Gastrocnemius medialis (tissue), 4 donors: ENCODE results near the gene LRFN4. TPM values are rescaled to one million over a fixed set of nuclear protein-coding genes. Genes with fewer than 3 reads are reported as not detected.

Source experiments
- ATAC-seq, 2 donors: fragments of 150-250 bp; one replicate each; pipeline ENCODE4 v1.9.1; 2016
- DNase-seq, 2 donors: peaks; one replicate each; pipeline ENCODE4 v3.0.0-alpha.2; 2019
- H3K27ac ChIP-seq, 4 donors: fragments of 200-600 bp; sonication (generic); 1 replicate in 1 of 4; 2 replicates in 3 of 4; pipeline ENCODE4 v1.5.1; 2016 to 2018; ENCODE audit warnings: mild to moderate bottlenecking in 2 of 4, moderate library complexity in 1 of 4
- H3K27me3 ChIP-seq, 3 donors: fragments of 200-600 bp; sonication (generic) in 2 of 3; 1 replicate in 1 of 3; 2 replicates in 2 of 3; pipeline versions ENCODE4 v1.5.1 to v1.6.0; 2016 to 2019; ENCODE audit warnings: mild to moderate bottlenecking in 1 of 3, moderate library complexity in 1 of 3
- H3K36me3 ChIP-seq, 2 donors: fragments of 200-600 bp; sonication (generic) in 1 of 2; one replicate each; pipeline ENCODE4 v1.5.1; 2017 to 2018
- H3K4me1 ChIP-seq, 2 donors: fragments of 200-600 bp; sonication (generic) in 1 of 2; one replicate each; pipeline ENCODE4 v1.5.1; 2016 to 2017; ENCODE audit warnings: mild to moderate bottlenecking in 2 of 2
- H3K4me3 ChIP-seq, 4 donors: fragments of 200-600 bp; sonication (generic) in 3 of 4; 1 replicate in 1 of 4; 2 replicates in 3 of 4; pipeline ENCODE4 v1.5.1; 2016 to 2019; ENCODE audit warnings: mild to moderate bottlenecking in 2 of 4
- H3K9me3 ChIP-seq, 3 donors: fragments of 200-600 bp; sonication (generic) in 2 of 3; 1 replicate in 1 of 3; 2 replicates in 2 of 3; pipeline ENCODE4 v1.5.1; 2016 to 2019
- CTCF ChIP-seq, 5 experiments: fragments of 450-650 bp in 3 of 5; fragments of 200-600 bp in 2 of 5; sonication (generic) in 2 of 5; IDR thresholded peaks in 4 of 5; conservative IDR thresholded peaks in 1 of 5; 1 replicate in 4 of 5; 2 replicates in 1 of 5; pipeline ENCODE4 v1.5.1; 2016 to 2019; ENCODE audit warnings: antibody characterized with exemption in 5 of 5, mild to moderate bottlenecking in 3 of 5, moderate library complexity in 3 of 5
- POLR2A ChIP-seq, 2 donors: fragments of 450-650 bp; IDR thresholded peaks; one replicate each; pipeline ENCODE4 v1.6.1; 2017; ENCODE audit warnings: antibody characterized with exemption in 2 of 2, mild to moderate bottlenecking in 2 of 2, moderate library complexity in 2 of 2
- in situ Hi-C, 4 donors: fragments of 200-750 bp; cut with MboI; loops; one replicate each; pipeline versions ENCODE4 v1.15.0 to v1.8.0; 2017; ENCODE audit warnings: low sequenced_read_pairs in 4 of 4
- intact Hi-C: fragments of 100-400 bp; cut with DNase I; formaldehyde crosslinking; loops from one replicate; pipeline ENCODE4 v1.15.1; 2023; ENCODE audit warnings: low total_unique reads
- total RNA-seq, 4 donors: library from RNA; depleted of rRNA; stranded (reverse); fragments of >200 nt; gene quantifications; one replicate each; pipeline versions ENCODE4 v1.1.0 to v1.2.3, GENCODE V29; 2016

LRFN4 gene
- total RNA-seq, 4 donors from 2014 or later: 8.6 to 12.1 (median 10.1) TPM

- Histone ChIP-seq H3K4me3 (no peak overlapping the region), H3K27ac (peak overlapping the region in 2 of 4 donors; percentile 15 to 51), H3K9me3 (no peaks in the 10 kb centered on the region), H3K4me1 (peaks cover 0 to 58% of the 10 kb centered on the region in 2 donors), H3K36me3 (no peaks in the 10 kb centered on the region), H3K27me3 (no peaks in the 10 kb centered on the region)
- DNase-seq (no peak), ATAC-seq (no peak)
- TF ChIP-seq POLR2A (IDR thresholded peaks at IDR 0.05) (no peak), CTCF (IDR thresholded peaks at IDR 0.05 in 4 of 5, conservative IDR thresholded peaks at IDR 0.05 in 1 of 5) (no peak)
- intact Hi-C loops (no loop called here), in situ Hi-C loops (no loop called here)
These were observed 31.4 kb downstream of the LRFN4 start for GRCh38 chr11:66888282-66888681.

- intact Hi-C loops: loop anchor here (5.0 kb wide), 1 partner anchor 67 kb away; the partner anchor contains the start of gene PC
- in situ Hi-C loops: no loop called here
- DNase-seq: no peak
- no peaks in the 10 kb centered on the region for H3K27me3 ChIP-seq
- no peak for TF ChIP-seq POLR2A (IDR thresholded peaks at IDR 0.05)
- no peak for TF ChIP-seq CTCF (IDR thresholded peaks at IDR 0.05 in 4 of 5, conservative IDR thresholded peaks at IDR 0.05 in 1 of 5)
- H3K4me1 ChIP-seq: peaks cover 0 to 54% of the 10 kb centered on the region in 2 donors
- H3K36me3 ChIP-seq: no peaks in the 10 kb centered on the region
- peak; percentile 5 to 38 for ATAC-seq
- H3K9me3 ChIP-seq: no peaks in the 10 kb centered on the region
- H3K27ac ChIP-seq: peak overlapping the region; percentile 22 to 95 (median 80)
- H3K4me3 ChIP-seq: no peak overlapping the region
These were observed 33.1 kb downstream of the LRFN4 start for GRCh38 chr11:66889960-66890359.

GRCh38 chr11:66891851-66892660 is 35.2 kb downstream of the LRFN4 start:
- Histone ChIP-seq H3K4me3 (no peak overlapping the region), H3K9me3 (no peaks in the 10 kb centered on the region), H3K36me3 (no peaks in the 10 kb centered on the region), H3K4me1 (peaks cover 0 to 47% of the 10 kb centered on the region in 2 donors), H3K27ac (peak overlapping the region; percentile 64 to 95 (median 80)), H3K27me3 (no peaks in the 10 kb centered on the region)
- TF ChIP-seq CTCF (IDR thresholded peaks at IDR 0.05 in 4 of 5, conservative IDR thresholded peaks at IDR 0.05 in 1 of 5): no peak
- TF ChIP-seq POLR2A (IDR thresholded peaks at IDR 0.05): peak in 1 of 2 donors; percentile 25
- in situ Hi-C loops: no loop called here
- ATAC-seq (peak; percentile 95 to 99), DNase-seq (peak; percentile 92 to 95)
- intact Hi-C loops: loop anchor here (1.0 to 5.0 kb wide), 2 partner anchors 36 to 65 kb away; partner anchors contain the start of gene PC

- ATAC-seq (no peak), DNase-seq (peak in 1 of 2 donors; percentile 33)
- peak overlapping the region in 3 of 4 donors; percentile 77 to 95 (median 83) for H3K27ac ChIP-seq
- no peaks in the 10 kb centered on the region for H3K27me3 ChIP-seq
- TF ChIP-seq CTCF (IDR thresholded peaks at IDR 0.05 in 4 of 5, conservative IDR thresholded peaks at IDR 0.05 in 1 of 5): no peak
- no peak overlapping the region for H3K4me3 ChIP-seq
- intact Hi-C loops: loop anchor here (1.0 to 5.0 kb wide), 2 partner anchors 37 to 64 kb away; partner anchors contain the start of gene PC
- H3K36me3 ChIP-seq: no peaks in the 10 kb centered on the region
- H3K4me1 ChIP-seq: peaks cover 0 to 38% of the 10 kb centered on the region in 2 donors
- in situ Hi-C loops: no loop called here
- no peaks in the 10 kb centered on the region for H3K9me3 ChIP-seq
These were observed 36.0 kb downstream of the LRFN4 start for GRCh38 chr11:66892911-66893310.
